ENCODE results near the gene TIAM2.

The TIAM2 gene

DNA sequence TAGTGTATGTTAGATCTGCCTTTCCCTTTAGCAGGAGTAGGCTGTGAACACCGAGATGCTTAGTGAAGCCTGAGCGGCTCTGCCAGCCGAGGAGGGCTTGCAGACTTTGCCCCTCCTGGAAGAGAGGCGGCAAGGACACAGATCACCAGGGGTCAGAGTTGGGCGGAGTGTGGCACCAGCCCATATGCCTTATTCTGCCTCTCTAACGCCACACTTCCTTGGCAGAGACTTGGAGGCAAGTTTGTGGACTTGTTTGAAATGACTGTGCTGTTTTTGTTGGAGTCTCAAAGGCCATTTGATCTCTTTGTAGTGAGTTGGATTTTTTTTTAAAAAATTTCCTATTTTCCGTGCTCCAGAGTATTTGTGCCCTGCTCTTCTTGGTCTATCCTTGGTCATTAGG is 224.2 kb downstream of the TIAM2 start:
- ChIA-PET POLR2A (no interaction called here), CTCF (no interaction called here)
- TF ChIP-seq FOXK2 (IDR thresholded peaks at IDR 0.05), result no peak
- TF ChIP-seq NFRKB (IDR thresholded peaks at IDR 0.05), result no peak
- no peak for TF ChIP-seq LEF1 (IDR thresholded peaks at IDR 0.05; ENCODE audit: borderline replicate concordance)
- no peak for TF ChIP-seq ARNT (IDR thresholded peaks at IDR 0.05)
- TF ChIP-seq ELF4 (IDR thresholded peaks at IDR 0.05), result no peak
- no peak for TF ChIP-seq SUZ12 (IDR thresholded peaks at IDR 0.05)
- TF ChIP-seq, protein P1, sequence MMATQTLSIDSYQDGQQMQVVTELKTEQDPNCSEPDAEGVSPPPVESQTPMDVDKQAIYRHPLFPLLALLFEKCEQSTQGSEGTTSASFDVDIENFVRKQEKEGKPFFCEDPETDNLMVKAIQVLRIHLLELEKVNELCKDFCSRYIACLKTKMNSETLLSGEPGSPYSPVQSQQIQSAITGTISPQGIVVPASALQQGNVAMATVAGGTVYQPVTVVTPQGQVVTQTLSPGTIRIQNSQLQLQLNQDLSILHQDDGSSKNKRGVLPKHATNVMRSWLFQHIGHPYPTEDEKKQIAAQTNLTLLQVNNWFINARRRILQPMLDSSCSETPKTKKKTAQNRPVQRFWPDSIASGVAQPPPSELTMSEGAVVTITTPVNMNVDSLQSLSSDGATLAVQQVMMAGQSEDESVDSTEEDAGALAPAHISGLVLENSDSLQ (IDR thresholded peaks at IDR 0.05), result no peak
- TF ChIP-seq FOXM1 (IDR thresholded peaks at IDR 0.05; ENCODE audit: borderline replicate concordance), result no peak
- no peak for TF ChIP-seq L3MBTL2 (conservative IDR thresholded peaks at IDR 0.05)
- no peak for TF ChIP-seq BHLHE40 (IDR thresholded peaks at IDR 0.05; ENCODE audit: borderline replicate concordance)
- TF ChIP-seq TARDBP (IDR thresholded peaks at IDR 0.05), result no peak
- DNase-seq (ENCODE audit: extremely low spot score), result no peak

DNA sequence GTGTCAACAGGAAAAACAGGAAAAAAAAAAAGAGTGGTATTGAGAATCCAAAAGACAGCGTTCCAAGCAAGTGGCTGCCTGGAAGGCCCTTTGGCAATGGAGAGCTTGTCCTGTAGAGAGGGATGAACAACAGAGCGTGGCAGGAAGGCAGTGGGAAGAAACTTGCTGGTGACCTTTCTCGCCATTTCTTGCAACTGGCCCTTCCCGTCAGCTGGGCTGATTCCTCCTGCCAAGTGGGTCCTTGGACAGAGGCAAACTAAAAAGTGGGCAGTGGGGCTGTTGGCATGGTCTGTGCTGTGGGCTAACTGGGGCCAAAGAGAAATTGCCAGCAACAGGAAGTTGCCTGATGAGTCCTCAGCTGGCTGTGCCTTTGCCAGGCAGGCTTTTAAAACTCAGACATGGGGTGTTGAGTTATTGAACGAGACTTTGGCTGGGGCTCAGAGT is 224.8 kb downstream of the TIAM2 start:
- no peak for DNase-seq (ENCODE audit: extremely low spot score)
- POLR2A ChIA-PET, result no interaction called here
- CTCF ChIA-PET, result no interaction called here
- TF ChIP-seq CTBP1 (IDR thresholded peaks at IDR 0.05; ENCODE audit: borderline replicate concordance) (no peak), FOXA1 (IDR thresholded peaks at IDR 0.05) (no peak), ARNT (IDR thresholded peaks at IDR 0.05) (no peak), FOXM1 (IDR thresholded peaks at IDR 0.05; ENCODE audit: borderline replicate concordance) (no peak), NFRKB (IDR thresholded peaks at IDR 0.05) (no peak), HDGF (IDR thresholded peaks at IDR 0.05; ENCODE audit: borderline replicate concordance) (no peak), LEF1 (IDR thresholded peaks at IDR 0.05; ENCODE audit: borderline replicate concordance) (no peak), BHLHE40 (IDR thresholded peaks at IDR 0.05; ENCODE audit: borderline replicate concordance) (no peak), TARDBP (IDR thresholded peaks at IDR 0.05) (no peak), ELF4 (IDR thresholded peaks at IDR 0.05) (no peak), ZNF384 (IDR thresholded peaks at IDR 0.05) (no peak), SP1 (IDR thresholded peaks at IDR 0.05) (no peak), FOXK2 (IDR thresholded peaks at IDR 0.05) (no peak), L3MBTL2 (conservative IDR thresholded peaks at IDR 0.05) (no peak), SUZ12 (IDR thresholded peaks at IDR 0.05) (no peak)
- TF ChIP-seq, protein P1 (IDR thresholded peaks at IDR 0.05), result no peak

DNA sequence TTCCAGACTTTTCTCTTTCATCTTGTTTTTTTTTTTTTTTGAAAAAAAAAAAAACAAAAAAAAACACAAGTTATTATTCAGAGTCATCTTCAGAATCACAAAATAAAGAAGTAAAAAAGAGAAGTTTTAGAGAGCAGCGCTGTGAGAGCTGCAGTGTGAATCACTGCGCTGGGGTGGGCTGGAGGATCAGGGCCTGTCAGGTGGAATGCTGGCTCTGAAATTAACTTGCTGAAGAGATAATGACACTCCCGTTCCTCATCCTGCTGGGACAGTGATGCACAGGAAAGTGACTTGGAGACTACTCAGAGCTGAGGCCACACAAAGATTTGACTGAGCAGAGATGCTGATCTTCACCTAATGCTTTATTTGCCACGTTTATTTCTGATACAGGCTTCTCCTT is 226.0 kb downstream of the TIAM2 start:
- CTCF ChIA-PET, result interaction anchor here (0.6 kb wide), 1 partner anchor 525 kb away, joined by 4 read pairs; no protein-coding TSS in a partner anchor
- TF ChIP-seq NFRKB (IDR thresholded peaks at IDR 0.05) (no peak), ZNF384 (IDR thresholded peaks at IDR 0.05) (no peak), ARNT (IDR thresholded peaks at IDR 0.05) (no peak), BHLHE40 (IDR thresholded peaks at IDR 0.05; ENCODE audit: borderline replicate concordance) (no peak), FOXK2 (IDR thresholded peaks at IDR 0.05) (no peak), L3MBTL2 (conservative IDR thresholded peaks at IDR 0.05) (no peak), SP1 (IDR thresholded peaks at IDR 0.05) (no peak), LEF1 (IDR thresholded peaks at IDR 0.05; ENCODE audit: borderline replicate concordance) (no peak), FOXA1 (IDR thresholded peaks at IDR 0.05) (no peak), FOXM1 (IDR thresholded peaks at IDR 0.05; ENCODE audit: borderline replicate concordance) (no peak), ELF4 (IDR thresholded peaks at IDR 0.05) (no peak), HDGF (IDR thresholded peaks at IDR 0.05; ENCODE audit: borderline replicate concordance) (no peak), SUZ12 (IDR thresholded peaks at IDR 0.05) (no peak), CTBP1 (IDR thresholded peaks at IDR 0.05; ENCODE audit: borderline replicate concordance) (no peak), TARDBP (IDR thresholded peaks at IDR 0.05) (no peak)
- TF ChIP-seq, protein P1 (IDR thresholded peaks at IDR 0.05), result no peak
- no peak for DNase-seq (ENCODE audit: extremely low spot score)
- POLR2A ChIA-PET, result no interaction called here

DNA sequence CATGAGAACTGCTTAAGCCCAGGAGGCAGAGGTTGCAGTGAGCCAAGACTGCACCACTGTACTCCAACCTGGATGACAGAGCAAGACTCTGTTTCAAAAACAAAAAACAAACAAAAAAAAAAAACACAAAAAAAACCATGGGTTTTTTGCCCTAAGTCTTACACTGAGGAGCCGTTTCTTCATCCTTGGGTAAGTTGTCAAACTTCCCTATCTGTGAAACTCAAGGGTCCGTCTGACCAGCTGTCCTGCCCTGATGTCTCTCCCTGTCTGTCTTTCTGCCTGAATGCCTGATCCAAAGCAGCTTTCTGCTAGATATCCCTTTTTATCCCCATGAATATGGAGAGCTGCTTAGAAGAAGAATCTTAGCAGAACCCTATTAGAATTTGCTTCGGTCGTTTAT is 227.4 kb downstream of the TIAM2 start:
- ChIA-PET POLR2A (no interaction called here), CTCF (interaction anchor here (0.7 kb wide), 1 partner anchor 80 kb away, joined by 3 read pairs; no protein-coding TSS in a partner anchor)
- no peak for TF ChIP-seq TARDBP (IDR thresholded peaks at IDR 0.05)
- TF ChIP-seq FOXK2 (IDR thresholded peaks at IDR 0.05), result no peak
- DNase-seq (ENCODE audit: extremely low spot score), result no peak

DNA sequence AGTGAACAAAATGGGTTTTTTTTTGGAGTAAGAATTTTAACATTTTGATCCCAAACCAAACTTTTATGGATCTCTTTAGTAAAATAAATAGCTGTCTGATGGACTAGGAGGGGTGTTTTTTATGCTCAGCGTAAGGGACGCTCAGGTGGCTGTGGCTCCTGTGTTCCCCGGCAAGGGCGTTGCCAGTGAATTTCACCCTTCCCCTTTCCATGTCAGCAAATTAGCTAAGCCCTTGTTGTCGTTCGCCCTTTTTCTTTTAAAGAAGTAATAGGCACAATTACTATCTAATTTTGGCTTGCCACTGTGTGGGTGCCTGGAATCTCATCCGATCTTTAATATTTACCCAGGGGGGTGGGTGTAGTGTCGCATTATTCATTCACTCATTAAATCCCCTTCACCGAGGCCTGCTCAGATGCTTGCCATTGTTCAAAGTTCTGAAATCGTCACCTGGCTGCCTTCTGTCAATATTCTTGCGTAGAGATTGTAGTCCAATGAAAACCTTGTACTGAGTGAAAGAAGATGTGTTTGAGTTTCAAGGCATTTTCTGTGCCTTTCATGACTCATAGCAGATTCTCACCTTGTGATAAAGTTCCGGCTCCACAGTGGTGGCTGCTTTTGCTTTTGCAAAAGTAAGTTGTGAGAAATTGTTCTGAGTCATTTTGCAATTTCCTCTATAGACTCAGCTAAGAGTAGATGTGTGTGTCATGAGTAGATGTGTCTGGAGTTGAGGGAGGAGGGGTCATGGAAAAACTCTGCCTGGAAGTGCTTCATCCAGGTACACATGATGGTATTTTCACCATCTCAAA is 228.7 kb downstream of the TIAM2 start:
- ChIA-PET CTCF (no interaction called here), POLR2A (no interaction called here)
- TF ChIP-seq ARNT (IDR thresholded peaks at IDR 0.05) (no peak), ZNF384 (IDR thresholded peaks at IDR 0.05) (no peak), NFRKB (IDR thresholded peaks at IDR 0.05) (no peak), TARDBP (IDR thresholded peaks at IDR 0.05) (no peak)
- DNase-seq (ENCODE audit: extremely low spot score), result no peak

DNA sequence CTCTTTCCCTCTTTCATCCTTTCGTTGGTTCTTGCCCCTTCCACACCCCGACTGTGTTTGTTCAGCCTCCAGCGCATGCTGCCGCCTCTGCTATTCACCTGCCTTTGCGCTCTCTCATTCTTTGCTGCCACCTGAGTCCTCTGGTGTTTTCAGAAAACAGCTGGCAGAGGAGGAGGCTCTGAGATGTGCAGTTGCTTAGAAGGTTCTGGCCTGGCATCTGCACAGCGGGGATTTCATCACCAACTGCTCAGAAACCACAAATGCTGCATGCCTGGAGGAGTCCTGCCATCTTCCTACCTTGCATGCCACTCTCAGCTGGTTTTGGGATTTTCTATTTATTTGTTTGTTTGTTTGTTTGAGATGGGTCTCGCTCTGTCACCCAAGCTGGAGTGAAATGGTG is 229.5 kb downstream of the TIAM2 start:
- ChIA-PET CTCF (interaction anchor here (0.6 kb wide), 1 partner anchor 35 kb away, joined by 3 read pairs; no protein-coding TSS in a partner anchor), POLR2A (no interaction called here)
- TF ChIP-seq SP1 (IDR thresholded peaks at IDR 0.05) (no peak), ARNT (IDR thresholded peaks at IDR 0.05) (no peak), NFRKB (IDR thresholded peaks at IDR 0.05) (no peak), BHLHE40 (IDR thresholded peaks at IDR 0.05; ENCODE audit: borderline replicate concordance) (no peak), CTBP1 (IDR thresholded peaks at IDR 0.05; ENCODE audit: borderline replicate concordance) (no peak)
- TF ChIP-seq, protein P1 (IDR thresholded peaks at IDR 0.05), result no peak
- no peak for DNase-seq (ENCODE audit: extremely low spot score)

All from HEK293T (cell line).